HepG2 (cell line): ENCODE measurements around the gene DUS1L. TPM values are rescaled to one million over a fixed set of nuclear protein-coding genes. Genes with fewer than 3 reads are reported as not detected.

Source experiments
- KMT2A ChIP-seq: sonication (generic); formaldehyde crosslinking; IDR thresholded peaks from 2 replicates; pipeline ENCODE4 v1.4.0; 2020; ENCODE audit warnings: missing genetic modification reagents
- MAZ ChIP-seq, 2 experiments: sonication (generic) in 1 of 2; formaldehyde crosslinking in 1 of 2; IDR thresholded peaks; 2 replicates each; pipeline versions ENCODE4 v1.5.0 to v1.6.1; 2012 to 2020; ENCODE audit warnings: low read depth in 2 of 2, mild to moderate bottlenecking in 2 of 2, borderline replicate concordance in 1 of 2, improper control_type of control experiment in 1 of 2, low read length in 1 of 2, missing genetic modification reagents in 1 of 2, moderate library complexity in 1 of 2
- PHF20 ChIP-seq: sonication (generic); formaldehyde crosslinking; IDR thresholded peaks from 2 replicates; pipeline ENCODE4 v1.5.0; 2020; ENCODE audit warnings: mild to moderate bottlenecking, missing genetic modification reagents
- SRSF1 ChIP-seq: fragments of 200-400 bp; formaldehyde crosslinking; optimal IDR thresholded peaks from 2 replicates; pipeline ENCODE3; 2017; ENCODE audit warnings: mild to moderate bottlenecking, low read depth, low read length, moderate library complexity
- SRSF4 ChIP-seq: fragments of 200-400 bp; formaldehyde crosslinking; IDR thresholded peaks from one replicate; pipeline ENCODE4 v1.6.1; 2018; ENCODE audit warnings: mild to moderate bottlenecking, low read depth, low read length, moderate library complexity; ENCODE audit not compliant: poor library complexity, severe bottlenecking
- ZNF292 ChIP-seq: sonication (generic); formaldehyde crosslinking; IDR thresholded peaks from 2 replicates; pipeline ENCODE4 v1.8.1; 2022; ENCODE audit warnings: mild to moderate bottlenecking, low read depth, missing genetic modification reagents, borderline replicate concordance
- ZNF468 ChIP-seq: sonication (generic); formaldehyde crosslinking; IDR thresholded peaks from 2 replicates; pipeline ENCODE4 v1.8.0; 2022; ENCODE audit warnings: mild to moderate bottlenecking, moderate library complexity, missing genetic modification reagents
- ZNF557 ChIP-seq: sonication (generic); formaldehyde crosslinking; IDR thresholded peaks from 2 replicates; pipeline ENCODE4 v1.4.0; 2020; ENCODE audit warnings: missing genetic modification reagents
- ZNF678 ChIP-seq: sonication (generic); formaldehyde crosslinking; IDR thresholded peaks from 2 replicates; pipeline ENCODE4 v1.4.0; 2020; ENCODE audit warnings: mild to moderate bottlenecking, missing genetic modification reagents
- ZNF781 ChIP-seq: sonication (generic); formaldehyde crosslinking; IDR thresholded peaks from 2 replicates; pipeline ENCODE4 v1.5.1; 2020; ENCODE audit warnings: borderline replicate concordance, mild to moderate bottlenecking, missing genetic modification reagents; ENCODE audit errors: not compliant biosample characterization
- ZNF841 ChIP-seq: sonication (generic); formaldehyde crosslinking; IDR thresholded peaks from 2 replicates; pipeline ENCODE4 v1.8.1; 2023; ENCODE audit warnings: missing genetic modification reagents, borderline replicate concordance
- polyA plus RNA-seq, 8 experiments: library from polyadenylated mRNA; depleted of rRNA in 3 of 8; stranded (reverse) in 7 of 8; unstranded in 1 of 8; fragments of >200 nt; fragmentation: Illumina TruSeq in 4 of 8; extraction: Trizol in 4 of 8; gene quantifications; 2 replicates each; pipeline versions ENCODE4 v1.2.1 to v1.2.3, GENCODE V29; 2011 to 2016; ENCODE audit warnings: low read depth in 4 of 8, missing spikeins in 1 of 8, mixed read lengths in 1 of 8; ENCODE audit not compliant: insufficient read depth in 1 of 8
- total RNA-seq, 5 experiments: library from RNA; depleted of rRNA; stranded (reverse); fragments of >200 nt; fragmentation: Illumina TruSeq; extraction: Trizol; gene quantifications; 2 replicates each; pipeline ENCODE4 v1.2.3, GENCODE V29; 2016; ENCODE audit warnings: low read depth in 1 of 5
- TF ChIP-seq, protein P1 (sequence below), 2 experiments: fragments of 450-650 bp in 1 of 2; sonication (generic) in 1 of 2; formaldehyde crosslinking in 1 of 2; IDR thresholded peaks; 2 replicates each; pipeline versions ENCODE4 v1.6.1 to v1.8.0; 2016 to 2022; ENCODE audit warnings: antibody characterized with exemption in 1 of 2, mild to moderate bottlenecking in 1 of 2, missing genetic modification reagents in 1 of 2
- TF ChIP-seq, protein P2 (sequence below): IDR thresholded peaks from 2 replicates; pipeline ENCODE4 v1.4.0; 2020; ENCODE audit warnings: mild to moderate bottlenecking, missing genetic modification reagents

The DUS1L gene
- total and polyA plus RNA-seq, 2 of the 13 experiments (the other 11 are each of a cell fraction or from before 2014, with no cell fraction given), result 81.0 to 109 TPM

DNA sequence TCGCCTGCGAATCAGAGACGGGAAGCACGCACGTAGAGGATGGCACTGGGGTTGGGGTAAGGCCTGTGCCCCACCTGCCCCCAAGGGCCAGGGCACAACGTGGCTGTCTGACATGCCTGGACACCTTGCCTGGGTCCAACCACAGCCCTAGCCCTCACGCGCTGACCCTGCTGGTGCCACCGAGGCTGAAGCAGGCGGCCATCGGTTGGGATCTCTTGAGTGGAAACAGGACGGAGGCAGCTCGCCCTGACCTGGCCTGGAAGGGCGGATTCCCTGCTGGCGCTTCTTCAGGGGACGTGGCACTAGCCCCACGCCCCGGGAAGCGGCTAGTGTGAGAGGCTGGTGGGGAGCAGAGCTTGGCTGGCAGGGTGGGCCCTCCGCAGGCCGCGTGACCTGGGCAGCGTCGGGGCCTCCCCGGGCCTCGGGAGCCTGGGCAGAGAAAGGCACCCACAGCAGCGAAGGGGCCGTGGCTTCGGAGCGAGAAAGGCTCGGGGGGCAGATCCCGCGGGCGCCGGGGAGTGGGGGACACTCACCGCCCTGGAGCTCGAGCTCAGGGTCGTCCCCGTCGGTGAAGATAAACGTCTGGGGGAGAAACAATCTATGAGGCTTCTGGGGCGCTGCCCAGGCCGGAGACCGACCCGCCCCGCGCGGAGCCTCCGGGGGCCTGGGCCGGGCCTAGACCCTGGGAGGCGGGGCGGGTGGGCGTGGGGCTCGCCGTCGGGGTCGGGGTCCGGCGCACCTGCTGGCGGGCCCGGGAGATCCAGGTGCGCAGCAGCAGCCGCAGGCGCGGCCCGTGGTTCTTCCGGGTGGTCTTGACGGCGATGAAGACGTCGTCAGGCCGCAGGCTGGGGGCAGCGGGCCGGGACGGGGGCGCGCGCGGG, 14.6 kb downstream of the DUS1L start (continued):
- TF ChIP-seq PHF20 (CRISPR knock-in tag) (peak; percentile 16; the same call in 1 of the 2 replicates), ZNF557 (CRISPR knock-in tag) (no peak), SRSF4 (no peak), ZNF292 (0 out of 2 replicates have a peak, but pooled peaks have one; percentile 29), KMT2A (CRISPR knock-in tag) (peak; percentile 56), ZNF468 (0 out of 2 replicates have a peak, but pooled peaks have one; percentile 45), ZNF841 (CRISPR knock-in tag) (no peak), ZNF781 (CRISPR knock-in tag) (peak; percentile 64), ZNF678 (CRISPR knock-in tag) (peak; percentile 49; the same call in 1 of the 2 replicates), SRSF1 (no peak), MAZ (IDR thresholded peaks at IDR 0.05; ENCODE audit: borderline replicate concordance, low read depth, low read length) (no peak), MAZ (CRISPR knock-in tag; IDR thresholded peaks at IDR 0.05; ENCODE audit: low read depth) (peak; percentile 46; the same call in 1 of the 2 replicates)
- TF ChIP-seq, protein P1, sequence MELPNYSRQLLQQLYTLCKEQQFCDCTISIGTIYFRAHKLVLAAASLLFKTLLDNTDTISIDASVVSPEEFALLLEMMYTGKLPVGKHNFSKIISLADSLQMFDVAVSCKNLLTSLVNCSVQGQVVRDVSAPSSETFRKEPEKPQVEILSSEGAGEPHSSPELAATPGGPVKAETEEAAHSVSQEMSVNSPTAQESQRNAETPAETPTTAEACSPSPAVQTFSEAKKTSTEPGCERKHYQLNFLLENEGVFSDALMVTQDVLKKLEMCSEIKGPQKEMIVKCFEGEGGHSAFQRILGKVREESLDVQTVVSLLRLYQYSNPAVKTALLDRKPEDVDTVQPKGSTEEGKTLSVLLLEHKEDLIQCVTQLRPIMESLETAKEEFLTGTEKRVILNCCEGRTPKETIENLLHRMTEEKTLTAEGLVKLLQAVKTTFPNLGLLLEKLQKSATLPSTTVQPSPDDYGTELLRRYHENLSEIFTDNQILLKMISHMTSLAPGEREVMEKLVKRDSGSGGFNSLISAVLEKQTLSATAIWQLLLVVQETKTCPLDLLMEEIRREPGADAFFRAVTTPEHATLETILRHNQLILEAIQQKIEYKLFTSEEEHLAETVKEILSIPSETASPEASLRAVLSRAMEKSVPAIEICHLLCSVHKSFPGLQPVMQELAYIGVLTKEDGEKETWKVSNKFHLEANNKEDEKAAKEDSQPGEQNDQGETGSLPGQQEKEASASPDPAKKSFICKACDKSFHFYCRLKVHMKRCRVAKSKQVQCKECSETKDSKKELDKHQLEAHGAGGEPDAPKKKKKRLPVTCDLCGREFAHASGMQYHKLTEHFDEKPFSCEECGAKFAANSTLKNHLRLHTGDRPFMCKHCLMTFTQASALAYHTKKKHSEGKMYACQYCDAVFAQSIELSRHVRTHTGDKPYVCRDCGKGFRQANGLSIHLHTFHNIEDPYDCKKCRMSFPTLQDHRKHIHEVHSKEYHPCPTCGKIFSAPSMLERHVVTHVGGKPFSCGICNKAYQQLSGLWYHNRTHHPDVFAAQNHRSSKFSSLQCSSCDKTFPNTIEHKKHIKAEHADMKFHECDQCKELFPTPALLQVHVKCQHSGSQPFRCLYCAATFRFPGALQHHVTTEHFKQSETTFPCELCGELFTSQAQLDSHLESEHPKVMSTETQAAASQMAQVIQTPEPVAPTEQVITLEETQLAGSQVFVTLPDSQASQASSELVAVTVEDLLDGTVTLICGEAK (IDR thresholded peaks at IDR 0.05), result no peak
- TF ChIP-seq, protein P1 (CRISPR knock-in tag; IDR thresholded peaks at IDR 0.05), result 0 out of 2 replicates have a peak, but pooled peaks have one; percentile 36
- TF ChIP-seq, protein P2, sequence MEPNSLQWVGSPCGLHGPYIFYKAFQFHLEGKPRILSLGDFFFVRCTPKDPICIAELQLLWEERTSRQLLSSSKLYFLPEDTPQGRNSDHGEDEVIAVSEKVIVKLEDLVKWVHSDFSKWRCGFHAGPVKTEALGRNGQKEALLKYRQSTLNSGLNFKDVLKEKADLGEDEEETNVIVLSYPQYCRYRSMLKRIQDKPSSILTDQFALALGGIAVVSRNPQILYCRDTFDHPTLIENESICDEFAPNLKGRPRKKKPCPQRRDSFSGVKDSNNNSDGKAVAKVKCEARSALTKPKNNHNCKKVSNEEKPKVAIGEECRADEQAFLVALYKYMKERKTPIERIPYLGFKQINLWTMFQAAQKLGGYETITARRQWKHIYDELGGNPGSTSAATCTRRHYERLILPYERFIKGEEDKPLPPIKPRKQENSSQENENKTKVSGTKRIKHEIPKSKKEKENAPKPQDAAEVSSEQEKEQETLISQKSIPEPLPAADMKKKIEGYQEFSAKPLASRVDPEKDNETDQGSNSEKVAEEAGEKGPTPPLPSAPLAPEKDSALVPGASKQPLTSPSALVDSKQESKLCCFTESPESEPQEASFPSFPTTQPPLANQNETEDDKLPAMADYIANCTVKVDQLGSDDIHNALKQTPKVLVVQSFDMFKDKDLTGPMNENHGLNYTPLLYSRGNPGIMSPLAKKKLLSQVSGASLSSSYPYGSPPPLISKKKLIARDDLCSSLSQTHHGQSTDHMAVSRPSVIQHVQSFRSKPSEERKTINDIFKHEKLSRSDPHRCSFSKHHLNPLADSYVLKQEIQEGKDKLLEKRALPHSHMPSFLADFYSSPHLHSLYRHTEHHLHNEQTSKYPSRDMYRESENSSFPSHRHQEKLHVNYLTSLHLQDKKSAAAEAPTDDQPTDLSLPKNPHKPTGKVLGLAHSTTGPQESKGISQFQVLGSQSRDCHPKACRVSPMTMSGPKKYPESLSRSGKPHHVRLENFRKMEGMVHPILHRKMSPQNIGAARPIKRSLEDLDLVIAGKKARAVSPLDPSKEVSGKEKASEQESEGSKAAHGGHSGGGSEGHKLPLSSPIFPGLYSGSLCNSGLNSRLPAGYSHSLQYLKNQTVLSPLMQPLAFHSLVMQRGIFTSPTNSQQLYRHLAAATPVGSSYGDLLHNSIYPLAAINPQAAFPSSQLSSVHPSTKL (CRISPR knock-in tag), result 0 out of 2 replicates have a peak, but pooled peaks have one; percentile 2
